HL-60 (cell line): Measurements from ENCODE around the gene C12orf60.
A peak's percentile ranks its signal among the peaks of the same experiment; 100 is the strongest.

Experiments used
- DNase-seq, 2 experiments: peaks; one replicate each; pipeline ENCODE4 v3.0.0-alpha.2; 2010 to 2020; ENCODE audit warnings: low read depth in 1 of 2, low spot score in 1 of 2
- H3K27ac ChIP-seq: fragments of 250-450 bp; sonication (Bioruptor Pico); replicated peaks from 2 replicates; pipeline ENCODE4 v1.5.1; 2020; ENCODE audit warnings: mild to moderate bottlenecking, moderate library complexity
- H3K27me3 ChIP-seq: fragments of 250-450 bp; sonication (Bioruptor Pico); 2 replicates; pipeline ENCODE4 v1.5.1; 2021; ENCODE audit warnings: mild to moderate bottlenecking, moderate library complexity; ENCODE audit not compliant: insufficient read depth, poor library complexity, severe bottlenecking
- H3K4me3 ChIP-seq: replicated peaks from 2 replicates; pipeline ENCODE4 v1.5.1; 2011; ENCODE audit warnings: mild to moderate bottlenecking, control low read depth, low read length; ENCODE audit not compliant: insufficient read depth
- CTCF ChIP-seq: IDR thresholded peaks from one replicate; pipeline ENCODE4 v1.5.1; 2011; ENCODE audit warnings: low read length, control low read depth, inconsistent platforms; ENCODE audit not compliant: insufficient read depth
- GABPA ChIP-seq: IDR thresholded peaks from 2 replicates; pipeline ENCODE4 v1.6.1; 2012; ENCODE audit warnings: low read depth
- POLR2AphosphoS5 ChIP-seq: IDR thresholded peaks from 2 replicates; pipeline ENCODE4 v1.6.1; 2012; ENCODE audit warnings: low read depth
- REST ChIP-seq: IDR thresholded peaks from 2 replicates; pipeline ENCODE4 v1.6.1; 2012; ENCODE audit warnings: low read depth; ENCODE audit not compliant: insufficient replicate concordance
- SPI1 ChIP-seq: IDR thresholded peaks from 2 replicates; pipeline ENCODE4 v1.6.1; 2012; ENCODE audit warnings: low read depth, mild to moderate bottlenecking, borderline replicate concordance

C12orf60 gene

GRCh38 chr12:14774074-14774905, 29.2 kb upstream of the C12orf60 start:
- DNase-seq = peak in 1 of 2 experiments; percentile 38

GRCh38 chr12:14774906-14775635, 28.4 kb upstream of the C12orf60 start:
- peak; percentile 18 to 42 for DNase-seq
- Histone ChIP-seq H3K27me3 (no peaks in the 10 kb centered on the region), H3K27ac (no peak overlapping the region; the same call in 1 of the 2 replicates), H3K4me3 (no peak overlapping the region; the same call in 1 of the 2 replicates)
- TF ChIP-seq GABPA (no peak), POLR2AphosphoS5 (no peak), SPI1 (no peak), REST (no peak), CTCF (no peak)

More at GRCh38 chr12:14774074-14774905, 29.2 kb upstream of the C12orf60 start:
- no peak overlapping the region; the same call in 1 of the 2 replicates for H3K4me3 ChIP-seq
- no peak for TF ChIP-seq SPI1
- TF ChIP-seq CTCF = no peak
- no peak for TF ChIP-seq POLR2AphosphoS5
- TF ChIP-seq REST = no peak
- no peak overlapping the region for H3K27ac ChIP-seq
- H3K27me3 ChIP-seq = no peaks in the 10 kb centered on the region

GRCh38 chr12:14775636-14775980, 27.9 kb upstream of the C12orf60 start:
- no peak overlapping the region for H3K4me3 ChIP-seq
- H3K27me3 ChIP-seq = no peaks in the 10 kb centered on the region
- DNase-seq = no peak
- TF ChIP-seq SPI1 (no peak), POLR2AphosphoS5 (no peak)
- no peak overlapping the region for H3K27ac ChIP-seq

- Histone ChIP-seq H3K27ac (no peak overlapping the region), H3K27me3 (no peaks in the 10 kb centered on the region), H3K4me3 (no peak overlapping the region)
- no peak for DNase-seq
- no peak for TF ChIP-seq SPI1
These were observed 27.1 kb upstream of the C12orf60 start for GRCh38 chr12:14776236-14776961.
